Lower leg skin (tissue), 3 donors: ENCODE data around the gene BPIFB6.

Experiments used
- POLR2A ChIP-seq, 2 donors: fragments of 450-650 bp; IDR thresholded peaks; one replicate each; pipeline ENCODE4 v1.6.1; 2016 to 2017; ENCODE audit warnings: antibody characterized with exemption in 2 of 2, mild to moderate bottlenecking in 1 of 2, moderate library complexity in 1 of 2
- TF ChIP-seq, protein P1 (sequence below), 3 donors: fragments of 450-650 bp; IDR thresholded peaks; one replicate each; pipeline ENCODE4 v1.5.1; 2016; ENCODE audit warnings: antibody characterized with exemption in 3 of 3, mild to moderate bottlenecking in 3 of 3, moderate library complexity in 2 of 3

GRCh38 chr20:33007376-33008335 lies 23.8 kb upstream of the BPIFB6 start, which contains the start of gene BPIFB2:
- TF ChIP-seq POLR2A (IDR thresholded peaks at IDR 0.05) = no peak
- TF ChIP-seq, protein P1, sequence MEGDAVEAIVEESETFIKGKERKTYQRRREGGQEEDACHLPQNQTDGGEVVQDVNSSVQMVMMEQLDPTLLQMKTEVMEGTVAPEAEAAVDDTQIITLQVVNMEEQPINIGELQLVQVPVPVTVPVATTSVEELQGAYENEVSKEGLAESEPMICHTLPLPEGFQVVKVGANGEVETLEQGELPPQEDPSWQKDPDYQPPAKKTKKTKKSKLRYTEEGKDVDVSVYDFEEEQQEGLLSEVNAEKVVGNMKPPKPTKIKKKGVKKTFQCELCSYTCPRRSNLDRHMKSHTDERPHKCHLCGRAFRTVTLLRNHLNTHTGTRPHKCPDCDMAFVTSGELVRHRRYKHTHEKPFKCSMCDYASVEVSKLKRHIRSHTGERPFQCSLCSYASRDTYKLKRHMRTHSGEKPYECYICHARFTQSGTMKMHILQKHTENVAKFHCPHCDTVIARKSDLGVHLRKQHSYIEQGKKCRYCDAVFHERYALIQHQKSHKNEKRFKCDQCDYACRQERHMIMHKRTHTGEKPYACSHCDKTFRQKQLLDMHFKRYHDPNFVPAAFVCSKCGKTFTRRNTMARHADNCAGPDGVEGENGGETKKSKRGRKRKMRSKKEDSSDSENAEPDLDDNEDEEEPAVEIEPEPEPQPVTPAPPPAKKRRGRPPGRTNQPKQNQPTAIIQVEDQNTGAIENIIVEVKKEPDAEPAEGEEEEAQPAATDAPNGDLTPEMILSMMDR (IDR thresholded peaks at IDR 0.05) = no peak
